ENCODE data around the gene DCBLD2.

DCBLD2 gene

GRCh38 chr3:98805571-98805970, 95.9 kb downstream of the DCBLD2 start:
- Histone ChIP-seq H3K4me3 (ENCODE audit: low read depth in 1 of 2, low read length in 2 of 2) (no peak overlapping the region), H3K27me3 (ENCODE audit: control insufficient read depth in 1 of 2, insufficient read depth in 2 of 2, low read length in 2 of 2) (no peaks in the 10 kb centered on the region), H3K9me3 (ENCODE audit: low read length) (no peaks in the 10 kb centered on the region), H3K4me1 (ENCODE audit: insufficient read depth, low read length) (no peaks in the 10 kb centered on the region), H3K36me3 (ENCODE audit: insufficient read depth, low read length) (peaks cover 38% of the 10 kb centered on the region), H3K27ac (ENCODE audit: low read depth, low read length) (no peak overlapping the region), H3K9ac (ENCODE audit: low read length) (no peak overlapping the region)

GRCh38 chr3:98801043-98801747, 100.3 kb downstream of the DCBLD2 start:
- Histone ChIP-seq H3K27me3 (ENCODE audit: control insufficient read depth in 1 of 2, insufficient read depth in 2 of 2, low read length in 2 of 2) (no peaks in the 10 kb centered on the region), H3K27ac (ENCODE audit: low read depth, low read length) (no peak overlapping the region), H3K9ac (ENCODE audit: low read length) (no peak overlapping the region), H3K9me3 (ENCODE audit: low read length) (no peaks in the 10 kb centered on the region), H3K4me1 (ENCODE audit: insufficient read depth, low read length) (no peaks in the 10 kb centered on the region), H3K36me3 (ENCODE audit: insufficient read depth, low read length) (peaks cover 23% of the 10 kb centered on the region), H3K4me3 (ENCODE audit: low read depth in 1 of 2, low read length in 2 of 2) (no peak overlapping the region)

DNA sequence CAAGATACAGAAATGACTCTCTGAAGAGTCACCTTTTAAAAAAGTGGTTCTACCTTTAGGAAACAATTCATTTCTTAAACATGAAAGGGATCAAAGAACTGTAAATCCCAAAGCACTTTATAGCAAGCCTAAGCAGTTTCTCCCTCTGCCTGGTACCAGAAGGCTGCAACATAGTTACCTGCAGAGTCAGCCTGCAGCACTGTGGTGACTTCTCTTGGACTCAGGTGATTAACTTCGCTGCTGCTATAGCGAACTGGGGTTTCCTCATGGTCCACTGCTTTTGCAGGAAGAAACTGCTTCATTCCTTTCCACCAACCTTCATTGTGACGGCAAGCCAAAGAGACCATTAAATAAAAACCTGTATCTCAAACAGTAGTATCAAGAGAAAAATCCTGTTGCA, 101.1 kb downstream of the DCBLD2 start:
- Histone ChIP-seq H3K27me3 (ENCODE audit: control insufficient read depth in 1 of 2, insufficient read depth in 2 of 2, low read length in 2 of 2) (no peaks in the 10 kb centered on the region), H3K4me1 (ENCODE audit: insufficient read depth, low read length) (no peaks in the 10 kb centered on the region), H3K27ac (ENCODE audit: low read depth, low read length) (no peak overlapping the region), H3K9ac (ENCODE audit: low read length) (no peak overlapping the region), H3K36me3 (ENCODE audit: insufficient read depth, low read length) (peaks cover 15% of the 10 kb centered on the region), H3K4me3 (ENCODE audit: low read depth in 1 of 2, low read length in 2 of 2) (no peak overlapping the region), H3K9me3 (ENCODE audit: low read length) (no peaks in the 10 kb centered on the region)

GRCh38 chr3:98799479-98799878, 102.0 kb downstream of the DCBLD2 start:
- Histone ChIP-seq H3K9ac (ENCODE audit: low read length) (no peak overlapping the region), H3K27me3 (ENCODE audit: control insufficient read depth in 1 of 2, insufficient read depth in 2 of 2, low read length in 2 of 2) (no peaks in the 10 kb centered on the region), H3K27ac (ENCODE audit: low read depth, low read length) (no peak overlapping the region), H3K4me3 (ENCODE audit: low read depth in 1 of 2, low read length in 2 of 2) (no peak overlapping the region), H3K36me3 (ENCODE audit: insufficient read depth, low read length) (peaks cover 21% of the 10 kb centered on the region), H3K4me1 (ENCODE audit: insufficient read depth, low read length) (no peaks in the 10 kb centered on the region), H3K9me3 (ENCODE audit: low read length) (no peaks in the 10 kb centered on the region)

DNA sequence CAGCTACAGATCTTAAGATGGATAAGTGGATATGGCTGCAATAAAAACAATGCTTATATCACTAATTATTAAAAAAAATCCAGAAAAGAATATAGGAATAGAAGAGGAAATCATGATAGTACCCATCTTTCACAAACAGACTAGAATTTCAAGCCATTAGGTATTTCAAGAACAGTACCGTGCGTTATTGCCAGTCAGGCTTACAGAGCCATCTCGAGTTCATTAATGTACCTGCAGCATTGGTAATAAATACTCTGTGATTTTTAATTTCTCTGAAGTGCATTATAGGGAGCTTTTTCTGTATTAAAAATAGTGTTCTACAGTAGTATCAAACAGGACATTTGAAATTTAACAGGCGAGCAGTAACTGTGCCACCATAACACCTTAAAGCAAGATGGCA, 102.7 kb downstream of the DCBLD2 start:
- no peaks in the 10 kb centered on the region for H3K27me3 ChIP-seq (ENCODE audit: control insufficient read depth in 1 of 2, insufficient read depth in 2 of 2, low read length in 2 of 2)
- H3K9me3 ChIP-seq (ENCODE audit: low read length) = no peaks in the 10 kb centered on the region
- H3K4me3 ChIP-seq (ENCODE audit: low read depth in 1 of 2, low read length in 2 of 2) = no peak overlapping the region
- H3K27ac ChIP-seq (ENCODE audit: low read depth, low read length) = no peak overlapping the region
- H3K36me3 ChIP-seq (ENCODE audit: insufficient read depth, low read length) = peaks cover 21% of the 10 kb centered on the region
- no peak overlapping the region for H3K9ac ChIP-seq (ENCODE audit: low read length)
- H3K4me1 ChIP-seq (ENCODE audit: insufficient read depth, low read length) = no peaks in the 10 kb centered on the region

GRCh38 chr3:98797905-98798304, 103.6 kb downstream of the DCBLD2 start:
- no peak overlapping the region for H3K27ac ChIP-seq (ENCODE audit: low read depth, low read length)

GRCh38 chr3:98796334-98796733, 105.2 kb downstream of the DCBLD2 start:
- H3K36me3 ChIP-seq (ENCODE audit: insufficient read depth, low read length) = peaks cover 17% of the 10 kb centered on the region
- no peak overlapping the region for H3K4me3 ChIP-seq (ENCODE audit: low read depth in 1 of 2, low read length in 2 of 2)

More at GRCh38 chr3:98797905-98798304, 103.6 kb downstream of the DCBLD2 start:
- no peaks in the 10 kb centered on the region for H3K27me3 ChIP-seq (ENCODE audit: control insufficient read depth in 1 of 2, insufficient read depth in 2 of 2, low read length in 2 of 2)
- H3K4me1 ChIP-seq (ENCODE audit: insufficient read depth, low read length) = no peaks in the 10 kb centered on the region
- no peak overlapping the region for H3K9ac ChIP-seq (ENCODE audit: low read length)
- H3K4me3 ChIP-seq (ENCODE audit: low read depth in 1 of 2, low read length in 2 of 2) = no peak overlapping the region
- H3K36me3 ChIP-seq (ENCODE audit: insufficient read depth, low read length) = peaks cover 21% of the 10 kb centered on the region
- no peaks in the 10 kb centered on the region for H3K9me3 ChIP-seq (ENCODE audit: low read length)

DNA sequence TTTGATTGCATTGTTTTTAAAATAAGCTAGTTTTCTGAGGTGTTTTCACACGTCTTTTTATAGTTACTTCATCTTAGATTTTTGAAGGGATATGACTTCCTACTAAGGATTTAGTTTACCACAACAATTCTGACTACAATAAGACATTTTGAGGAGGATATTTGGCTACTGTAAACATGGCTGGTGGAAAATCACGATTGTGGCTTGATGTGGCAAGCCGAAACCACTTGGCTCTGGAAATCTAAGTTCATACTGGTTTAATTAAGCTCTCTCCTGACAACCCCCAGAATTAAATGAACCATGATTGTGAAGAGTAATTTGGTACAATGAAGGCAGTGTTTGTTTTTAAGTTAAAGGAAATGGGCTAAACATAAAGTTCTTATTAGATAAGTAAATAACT, 107.5 kb downstream of the DCBLD2 start:
- Histone ChIP-seq H3K9ac (ENCODE audit: low read length) (no peak overlapping the region), H3K4me3 (ENCODE audit: low read depth in 1 of 2, low read length in 2 of 2) (no peak overlapping the region), H3K27ac (ENCODE audit: low read depth, low read length) (no peak overlapping the region), H3K27me3 (ENCODE audit: control insufficient read depth in 1 of 2, insufficient read depth in 2 of 2, low read length in 2 of 2) (no peaks in the 10 kb centered on the region), H3K4me1 (ENCODE audit: insufficient read depth, low read length) (no peaks in the 10 kb centered on the region), H3K36me3 (ENCODE audit: insufficient read depth, low read length) (peaks cover 6% of the 10 kb centered on the region), H3K9me3 (ENCODE audit: low read length) (no peaks in the 10 kb centered on the region)

More at GRCh38 chr3:98796334-98796733, 105.2 kb downstream of the DCBLD2 start:
- no peaks in the 10 kb centered on the region for H3K4me1 ChIP-seq (ENCODE audit: insufficient read depth, low read length)
- no peaks in the 10 kb centered on the region for H3K9me3 ChIP-seq (ENCODE audit: low read length)
- no peaks in the 10 kb centered on the region for H3K27me3 ChIP-seq (ENCODE audit: control insufficient read depth in 1 of 2, insufficient read depth in 2 of 2, low read length in 2 of 2)
- no peak overlapping the region for H3K9ac ChIP-seq (ENCODE audit: low read length)
- no peak overlapping the region for H3K27ac ChIP-seq (ENCODE audit: low read depth, low read length)

DNA sequence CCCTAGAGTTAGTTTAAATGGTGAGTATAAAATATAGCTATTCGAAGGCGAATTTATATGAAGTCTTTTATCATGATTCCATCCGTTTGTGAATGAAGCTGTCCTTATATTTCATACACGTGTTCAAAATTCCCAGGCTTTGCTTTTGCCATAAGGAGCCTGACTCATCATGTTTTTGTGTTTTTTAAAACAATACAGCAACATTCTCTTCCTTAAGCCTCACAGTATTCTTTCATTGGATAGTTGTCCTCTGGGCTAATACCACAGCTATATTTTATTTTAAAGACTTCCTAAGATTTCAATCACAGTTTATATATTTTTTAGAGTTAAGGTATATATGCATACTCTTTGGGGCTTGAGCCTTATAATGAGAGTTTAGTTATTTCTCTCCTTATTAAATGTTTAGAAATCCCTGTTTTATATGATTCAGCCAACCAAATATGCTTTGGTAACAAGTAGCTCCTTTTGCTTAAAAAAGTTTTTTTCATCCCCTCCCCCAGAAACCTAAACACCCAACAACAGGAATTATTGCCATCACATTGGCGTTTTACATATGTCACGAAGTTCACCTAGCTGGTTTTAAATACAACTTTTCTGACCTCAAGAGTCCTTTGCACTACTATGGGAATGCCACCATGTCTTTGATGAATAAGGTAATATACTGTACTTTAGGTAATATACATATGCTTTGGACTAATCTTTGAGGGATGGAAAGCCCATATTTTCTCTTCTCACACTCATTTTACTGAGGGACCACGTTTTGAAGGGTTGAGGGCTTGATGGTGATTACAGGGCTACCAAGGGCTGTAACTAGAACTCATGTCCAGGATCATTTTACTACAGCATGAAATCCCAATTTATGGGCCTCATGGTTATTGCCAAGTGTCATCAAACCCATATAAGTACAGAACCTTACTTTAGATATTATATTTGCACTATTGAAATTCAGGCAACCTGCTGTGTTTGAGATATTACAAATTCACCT, 109.9 kb downstream of the DCBLD2 start:
- Histone ChIP-seq H3K27me3 (ENCODE audit: control insufficient read depth in 1 of 2, insufficient read depth in 2 of 2, low read length in 2 of 2) (no peaks in the 10 kb centered on the region), H3K9ac (ENCODE audit: low read length) (no peak overlapping the region), H3K4me3 (ENCODE audit: low read depth in 1 of 2, low read length in 2 of 2) (no peak overlapping the region), H3K4me1 (ENCODE audit: insufficient read depth, low read length) (no peaks in the 10 kb centered on the region), H3K36me3 (ENCODE audit: insufficient read depth, low read length) (peaks cover 6% of the 10 kb centered on the region), H3K9me3 (ENCODE audit: low read length) (no peaks in the 10 kb centered on the region), H3K27ac (ENCODE audit: low read depth, low read length) (no peak overlapping the region)

- no peaks in the 10 kb centered on the region for H3K27me3 ChIP-seq (ENCODE audit: control insufficient read depth in 1 of 2, insufficient read depth in 2 of 2, low read length in 2 of 2)
- peaks cover 4% of the 10 kb centered on the region for H3K4me1 ChIP-seq (ENCODE audit: insufficient read depth, low read length)
- H3K9ac ChIP-seq (ENCODE audit: low read length) = no peak overlapping the region
- no peak overlapping the region for H3K4me3 ChIP-seq (ENCODE audit: low read depth in 1 of 2, low read length in 2 of 2)
- no peaks in the 10 kb centered on the region for H3K36me3 ChIP-seq (ENCODE audit: insufficient read depth, low read length)
- no peak overlapping the region for H3K27ac ChIP-seq (ENCODE audit: low read depth, low read length)
- H3K9me3 ChIP-seq (ENCODE audit: low read length) = no peaks in the 10 kb centered on the region
Measured at GRCh38 chr3:98788651-98789050, 112.8 kb downstream of the DCBLD2 start.

DNA sequence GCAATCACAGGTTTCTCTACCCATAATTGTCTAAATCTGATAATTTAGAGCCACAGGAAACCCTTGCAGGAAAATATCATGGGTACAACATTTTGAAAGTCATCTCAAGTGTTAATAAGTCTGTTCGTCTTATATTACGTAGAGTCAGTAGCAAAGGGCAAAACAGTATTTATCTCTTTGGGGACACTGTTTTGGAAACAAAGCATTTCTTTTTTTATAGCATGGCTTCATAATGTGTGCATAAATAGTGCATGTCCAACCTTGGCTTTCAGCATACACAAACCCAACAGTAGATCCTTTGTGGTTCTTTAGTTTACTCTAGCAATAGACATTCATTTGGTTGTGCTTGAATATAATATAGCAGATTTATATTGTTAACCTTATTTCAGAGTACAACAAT, 114.3 kb downstream of the DCBLD2 start:
- no peaks in the 10 kb centered on the region for H3K36me3 ChIP-seq (ENCODE audit: insufficient read depth, low read length)
- H3K9me3 ChIP-seq (ENCODE audit: low read length) = no peaks in the 10 kb centered on the region
- H3K4me1 ChIP-seq (ENCODE audit: insufficient read depth, low read length) = peaks cover 4% of the 10 kb centered on the region
- no peaks in the 10 kb centered on the region for H3K27me3 ChIP-seq (ENCODE audit: control insufficient read depth in 1 of 2, insufficient read depth in 2 of 2, low read length in 2 of 2)
- no peak overlapping the region for H3K27ac ChIP-seq (ENCODE audit: low read depth, low read length)
- no peak overlapping the region for H3K4me3 ChIP-seq (ENCODE audit: low read depth in 1 of 2, low read length in 2 of 2)
- H3K9ac ChIP-seq (ENCODE audit: low read length) = no peak overlapping the region

Data from muscle layer of colon (tissue), 2 donors.